Mesothelial cell of epicardium (in vitro differentiated cells): Measurements from ENCODE around the gene FDXR. TPM values are rescaled to one million over a fixed set of nuclear protein-coding genes. Genes with fewer than 3 reads are reported as not detected.

Source experiments
- DNase-seq, 2 experiments: peaks; one replicate each; pipeline ENCODE4 v3.0.0; 2021; ENCODE audit warnings: low spot score in 2 of 2; ENCODE audit not compliant: unreplicated experiment in 2 of 2
- H3K27ac Mint-ChIP-seq: 2 replicates; pipeline ENCODE4 v1.8.0; 2021; ENCODE audit warnings: mixed read lengths
- H3K27me3 Mint-ChIP-seq: 2 replicates; pipeline ENCODE4 v1.8.0; 2021; ENCODE audit warnings: low read depth, mixed read lengths
- H3K36me3 Mint-ChIP-seq: 2 replicates; pipeline ENCODE4 v1.8.0; 2021; ENCODE audit warnings: mixed read lengths
- H3K4me1 Mint-ChIP-seq: 2 replicates; pipeline ENCODE4 v1.8.0; 2021; ENCODE audit warnings: mixed read lengths
- H3K4me3 Mint-ChIP-seq: 2 replicates; pipeline ENCODE4 v1.8.0; 2021; ENCODE audit warnings: mild to moderate bottlenecking, moderate library complexity, mixed read lengths
- H3K9me3 Mint-ChIP-seq: 2 replicates; pipeline ENCODE4 v1.8.0; 2021; ENCODE audit warnings: mixed read lengths
- CTCF ChIP-seq: fragments of 200-600 bp; sonication (generic); IDR thresholded peaks from one replicate; pipeline ENCODE4 v1.5.0; 2021; ENCODE audit warnings: antibody characterized with exemption; ENCODE audit not compliant: unreplicated experiment
- total RNA-seq: library from RNA; stranded (reverse); gene quantifications from 3 replicates; pipeline ENCODE4 v1.2.1, GENCODE V29; 2021

The FDXR gene
- total RNA-seq, 1 donor from 2014 or later: 20.4 TPM

GRCh38 chr17:74819801-74820436 lies 52.9 kb downstream of the FDXR start:
- DNase-seq: no peak
- H3K9me3 Mint-ChIP-seq: no peaks in the 10 kb centered on the region
- no peaks in the 10 kb centered on the region for H3K27me3 Mint-ChIP-seq
- no peaks in the 10 kb centered on the region for H3K4me1 Mint-ChIP-seq
- H3K27ac Mint-ChIP-seq: no peak overlapping the region
- no peak overlapping the region for H3K4me3 Mint-ChIP-seq
- no peak for TF ChIP-seq CTCF
- no peaks in the 10 kb centered on the region for H3K36me3 Mint-ChIP-seq

GRCh38 chr17:74818291-74818938 lies 54.4 kb downstream of the FDXR start:
- Mint-ChIP-seq H3K27ac (no peak overlapping the region), H3K4me3 (no peak overlapping the region), H3K36me3 (no peaks in the 10 kb centered on the region)

GRCh38 chr17:74816905-74817620 lies 55.7 kb downstream of the FDXR start:
- no peak overlapping the region for H3K27ac Mint-ChIP-seq
- no peak for TF ChIP-seq CTCF
- no peaks in the 10 kb centered on the region for H3K9me3 Mint-ChIP-seq
- no peak for DNase-seq
- H3K27me3 Mint-ChIP-seq: no peaks in the 10 kb centered on the region
- H3K4me1 Mint-ChIP-seq: no peaks in the 10 kb centered on the region
- H3K36me3 Mint-ChIP-seq: no peaks in the 10 kb centered on the region
- H3K4me3 Mint-ChIP-seq: no peak overlapping the region

More at GRCh38 chr17:74818291-74818938, 54.4 kb downstream of the FDXR start:
- H3K27me3 Mint-ChIP-seq: no peaks in the 10 kb centered on the region
- no peak for DNase-seq
- no peaks in the 10 kb centered on the region for H3K9me3 Mint-ChIP-seq
- no peak for TF ChIP-seq CTCF
- no peaks in the 10 kb centered on the region for H3K4me1 Mint-ChIP-seq

GRCh38 chr17:74815550-74816370 lies 57.0 kb downstream of the FDXR start:
- TF ChIP-seq CTCF: no peak
- Mint-ChIP-seq H3K36me3 (no peaks in the 10 kb centered on the region), H3K27me3 (no peaks in the 10 kb centered on the region), H3K27ac (no peak overlapping the region), H3K4me1 (no peaks in the 10 kb centered on the region), H3K4me3 (no peak overlapping the region), H3K9me3 (no peaks in the 10 kb centered on the region)
- no peak for DNase-seq

GRCh38 chr17:74815067-74815466 lies 57.7 kb downstream of the FDXR start:
- no peaks in the 10 kb centered on the region for H3K27me3 Mint-ChIP-seq
- no peak for TF ChIP-seq CTCF
- no peaks in the 10 kb centered on the region for H3K9me3 Mint-ChIP-seq
- H3K4me3 Mint-ChIP-seq: no peak overlapping the region
- no peaks in the 10 kb centered on the region for H3K36me3 Mint-ChIP-seq
- no peak overlapping the region for H3K27ac Mint-ChIP-seq
- H3K4me1 Mint-ChIP-seq: no peaks in the 10 kb centered on the region
- DNase-seq: no peak
